Kidney capillary endothelial cell (primary cell): Measurements from ENCODE around the gene TTC1.
"Not testable (repeated sequence)": the region's sequence is repeated elsewhere in the genome, so short reads cannot be mapped to it uniquely, and the experiment has no call there.

ENCODE experiments used
- DNase-seq: peaks from one replicate; pipeline ENCODE4 v3.0.0-alpha.2; 2018; ENCODE audit warnings: low spot score

Gene TTC1

GRCh38 chr5:159995907-159996306 is 13.0 kb upstream of the TTC1 start:
- DNase-seq: no peak

- no peak for DNase-seq
Observed at GRCh38 chr5:160001457-160001856, 7.5 kb upstream of the TTC1 start.

DNA sequence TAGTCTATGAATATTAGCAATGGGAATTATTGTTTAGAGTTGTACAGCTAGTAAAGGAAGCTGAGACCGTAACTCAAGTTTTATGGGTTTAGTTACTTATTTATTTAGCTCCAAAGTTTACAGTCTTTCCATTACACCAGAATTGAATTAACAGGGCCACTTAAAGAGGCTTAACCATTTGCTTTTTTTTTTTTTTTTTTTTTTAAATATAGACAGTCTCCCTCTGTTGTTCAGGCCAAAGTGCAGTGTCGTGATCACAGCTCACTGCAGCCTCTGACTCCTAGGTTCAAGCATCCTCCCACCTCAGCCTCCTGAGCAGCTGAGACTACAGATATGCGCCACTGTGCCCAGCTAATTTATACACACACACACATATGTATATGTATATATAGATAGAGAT is 1.4 kb upstream of the TTC1 start:
- no peak for DNase-seq

- not testable (repeated sequence) for DNase-seq
Observed at GRCh38 chr5:160008529-160008876, 436 bp upstream of the TTC1 start.

GRCh38 chr5:160009591-160009989 is 651 bp downstream of the TTC1 start:
- no peak for DNase-seq

GRCh38 chr5:160011471-160011870 is 2.5 kb downstream of the TTC1 start:
- no peak for DNase-seq

- DNase-seq: not testable (repeated sequence)
Observed at GRCh38 chr5:160014197-160014596, 5.3 kb downstream of the TTC1 start.

GRCh38 chr5:160018945-160019625 is 10.1 kb downstream of the TTC1 start:
- no peak for DNase-seq

DNA sequence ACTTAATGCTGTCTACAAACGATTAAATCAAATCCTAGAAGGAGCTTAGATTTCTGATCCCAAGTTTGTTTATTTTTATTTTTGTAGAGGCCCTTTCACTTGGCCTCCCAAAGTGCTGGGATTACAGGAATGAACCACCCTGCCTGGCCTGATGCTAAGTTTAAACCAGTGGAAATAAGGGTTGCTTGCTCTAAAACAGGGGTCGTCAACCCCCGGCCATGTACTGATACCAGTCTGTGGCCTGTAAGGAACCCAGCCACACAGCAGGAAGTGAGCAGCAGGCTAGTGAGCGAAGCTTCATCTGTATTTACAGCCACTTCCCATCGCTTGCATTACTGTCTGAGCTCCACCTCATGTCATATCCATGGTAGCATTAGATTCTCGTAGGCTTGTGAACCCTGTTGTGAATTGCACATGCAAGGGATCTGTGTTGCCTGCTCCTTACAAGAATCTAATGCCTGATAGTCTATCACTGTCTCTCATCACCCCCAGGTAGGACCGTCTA is 11.4 kb downstream of the TTC1 start:
- DNase-seq: peak; percentile 6

GRCh38 chr5:160020964-160021363 is 12.0 kb downstream of the TTC1 start:
- peak; percentile 10 for DNase-seq

DNA sequence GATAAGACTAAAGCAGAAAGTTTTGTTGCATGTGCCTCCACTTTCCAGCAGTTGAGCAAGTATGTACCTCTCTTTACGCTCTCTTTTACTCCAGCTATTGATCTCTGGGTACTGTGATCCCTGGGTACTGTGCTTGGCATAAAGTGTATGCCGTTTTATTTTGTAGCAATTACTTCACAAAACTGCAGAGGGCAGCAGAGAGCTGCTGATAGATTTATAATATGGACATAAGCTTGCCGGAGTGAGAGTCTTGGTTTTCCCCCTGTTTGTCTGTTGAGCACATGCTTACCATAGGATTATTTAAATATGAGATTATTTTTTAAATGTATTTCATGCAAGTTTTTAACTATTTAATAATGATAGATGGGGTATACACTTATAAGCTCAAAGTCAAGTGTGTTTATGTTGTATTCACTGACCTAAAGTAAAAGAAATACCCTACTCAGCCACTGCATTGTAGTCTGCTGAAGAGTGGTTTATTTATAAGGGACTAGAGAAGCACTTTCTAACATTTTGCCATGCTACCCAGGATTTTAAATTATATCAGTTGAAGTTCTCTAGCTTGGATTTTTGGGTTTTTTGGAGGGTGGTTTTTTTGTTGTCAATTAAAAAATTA is 13.0 kb downstream of the TTC1 start:
- peak; percentile 82 for DNase-seq

DNA sequence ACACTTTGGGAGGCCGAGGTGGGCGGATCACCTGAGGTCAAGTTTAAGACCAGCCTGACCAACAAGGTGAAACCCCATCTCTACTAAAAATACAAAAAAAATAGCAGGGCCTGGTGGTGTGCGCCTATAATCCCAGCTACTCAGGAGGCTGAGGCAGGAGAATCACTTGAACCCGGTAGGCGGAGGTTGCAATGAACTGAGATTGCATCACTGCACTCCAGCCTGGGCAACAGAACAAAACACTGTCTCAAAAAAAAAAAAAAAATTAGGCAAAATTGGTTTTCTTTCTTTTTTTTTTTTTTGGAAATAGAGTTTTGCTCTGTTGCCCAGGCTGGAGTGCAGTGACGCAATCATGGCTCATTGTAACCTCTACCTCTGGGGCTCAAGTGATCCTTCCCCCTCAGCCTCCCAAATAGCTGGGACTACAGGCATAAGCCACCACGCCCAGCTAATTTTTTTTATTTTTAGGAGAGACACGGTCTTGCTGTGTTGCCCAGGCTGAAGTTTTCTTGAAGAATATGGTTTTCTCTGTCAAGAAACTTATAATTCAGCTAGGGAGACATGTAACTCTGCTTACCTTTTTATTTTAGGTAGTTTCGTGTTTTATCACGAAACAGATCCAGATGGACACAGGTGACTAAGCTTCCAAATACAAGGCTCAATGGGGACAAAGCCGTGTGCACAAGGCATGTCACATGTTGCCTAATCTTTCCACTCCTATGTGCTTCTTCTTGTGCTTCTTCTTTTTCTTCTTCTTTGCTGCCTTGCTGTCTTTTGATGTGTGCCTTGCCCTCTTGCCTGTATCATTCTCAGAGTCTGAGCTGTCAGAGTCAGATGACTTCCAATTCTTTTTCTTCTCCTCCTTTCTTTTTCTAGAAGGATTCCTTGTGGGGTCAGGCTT is 14.3 kb downstream of the TTC1 start:
- no peak for DNase-seq

GRCh38 chr5:160023908-160024630 is 15.1 kb downstream of the TTC1 start:
- no peak for DNase-seq

DNA sequence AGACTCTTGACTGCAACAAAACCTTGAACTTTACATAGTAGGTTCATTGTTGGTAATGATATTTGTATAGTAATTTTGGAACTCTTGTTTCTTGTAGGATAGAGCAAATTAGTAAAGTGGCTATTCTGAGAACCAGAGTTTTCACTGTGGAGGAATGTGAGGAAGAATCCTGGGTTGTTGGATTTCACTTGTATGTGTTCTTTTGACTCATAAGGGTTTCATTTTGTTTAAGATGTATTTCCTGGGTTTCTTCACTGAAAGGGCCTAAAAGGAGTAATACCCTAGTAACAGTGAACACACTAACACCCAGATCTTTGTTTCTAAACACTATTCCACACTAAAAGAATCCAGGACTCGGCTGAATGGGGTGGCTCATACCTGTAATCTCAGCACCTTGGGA is 20.1 kb downstream of the TTC1 start:
- no peak for DNase-seq

DNA sequence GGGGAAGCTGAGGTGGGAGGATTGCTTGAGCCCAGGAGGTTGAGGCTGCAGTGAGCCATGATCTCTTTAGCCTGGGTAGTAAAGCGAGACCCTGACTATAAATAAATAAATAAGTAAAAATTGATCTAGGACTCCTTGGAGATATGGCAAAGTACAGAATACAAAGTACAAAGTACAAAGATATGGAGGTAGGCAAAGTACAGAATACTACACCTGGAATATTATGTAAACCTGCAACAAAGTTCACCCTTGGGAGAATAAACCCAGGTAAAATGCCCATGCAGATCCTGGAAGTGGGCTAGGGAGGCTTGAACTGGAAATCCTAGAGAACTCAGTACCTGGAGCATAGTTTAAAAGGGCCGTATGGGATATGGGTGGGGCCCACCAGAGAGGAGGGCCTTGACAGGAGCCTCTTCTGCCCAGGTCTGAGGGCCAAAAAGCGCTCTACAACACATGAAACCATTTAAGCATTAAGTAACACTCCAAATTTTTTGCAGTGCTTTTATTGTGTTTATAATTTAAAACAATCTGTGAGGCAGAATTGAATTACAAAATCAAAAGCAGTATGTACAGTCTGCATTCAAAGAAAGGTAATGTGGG is 20.7 kb downstream of the TTC1 start:
- no peak for DNase-seq

- DNase-seq: no peak
Observed at GRCh38 chr5:160030631-160031377, 21.9 kb downstream of the TTC1 start.

DNA sequence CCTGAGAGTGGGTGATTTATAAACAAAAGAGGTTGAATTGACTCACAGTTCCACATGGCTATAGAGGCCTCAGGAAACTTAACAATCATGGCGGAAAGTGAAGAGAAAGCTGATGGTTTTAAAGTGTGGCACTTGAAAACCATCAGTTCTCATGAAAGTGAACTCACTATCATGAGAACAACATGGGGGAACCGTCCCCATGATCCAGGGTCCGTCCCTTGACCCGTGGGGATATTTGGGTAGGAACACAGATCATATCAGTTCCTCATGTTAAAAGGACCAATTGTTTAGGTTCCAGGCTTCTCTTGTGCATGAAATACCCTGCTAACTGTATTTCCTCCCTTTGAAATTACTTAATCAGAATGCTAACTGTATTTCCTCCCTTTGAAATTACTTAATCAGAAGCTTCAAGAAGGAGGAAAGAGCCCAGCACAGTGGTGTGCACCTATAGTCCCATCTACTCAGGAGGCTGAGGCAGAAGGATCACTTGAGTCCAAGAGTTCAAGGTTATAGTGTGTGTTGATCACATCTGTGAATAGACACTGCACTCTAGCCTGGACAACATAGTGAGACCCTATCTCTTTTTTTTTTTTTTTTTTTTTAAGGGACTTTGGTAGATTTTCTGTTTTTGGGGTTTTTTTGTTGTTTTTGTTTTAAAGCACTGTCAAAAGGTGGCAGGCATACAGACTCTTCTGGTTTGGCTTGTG is 24.8 kb downstream of the TTC1 start:
- DNase-seq: no peak

DNA sequence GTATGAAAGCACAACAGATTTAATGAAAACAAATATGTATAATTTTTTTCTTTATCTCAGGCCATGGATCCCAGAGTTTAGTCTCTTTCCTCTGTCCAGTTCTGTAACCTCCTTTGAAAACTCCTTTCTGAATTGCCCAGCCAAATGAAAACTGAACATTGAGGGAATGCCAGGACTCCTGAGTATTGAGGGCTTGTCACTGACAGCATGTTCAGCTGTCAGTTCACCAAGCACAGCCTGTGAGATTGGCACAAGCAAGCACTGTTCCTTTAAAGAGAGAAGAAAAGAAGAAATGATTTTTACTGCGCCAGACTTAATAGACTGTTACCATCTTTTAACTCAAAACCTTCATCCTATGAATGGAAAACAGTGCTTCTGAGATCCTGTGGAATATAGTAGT is 27.3 kb downstream of the TTC1 start:
- DNase-seq: no peak

DNA sequence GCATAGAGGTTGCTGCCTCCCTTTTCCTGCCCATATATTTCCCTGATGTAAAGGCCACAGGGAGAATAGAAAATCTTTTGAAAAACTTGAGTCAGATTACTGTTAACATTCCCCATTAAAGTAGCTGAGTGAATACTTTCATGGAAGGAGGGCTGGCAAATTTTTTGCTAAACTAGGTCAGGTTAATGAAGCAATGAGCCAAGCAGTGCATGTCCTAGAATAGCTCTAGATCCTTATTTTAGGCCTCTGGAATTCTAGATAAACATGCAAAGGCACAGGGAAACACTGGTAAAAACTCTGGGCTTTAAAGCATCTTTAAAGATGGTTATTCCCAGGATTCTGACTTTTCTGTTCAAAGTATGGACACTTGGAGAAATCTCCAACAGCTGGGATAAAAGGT is 27.9 kb downstream of the TTC1 start:
- no peak for DNase-seq

DNA sequence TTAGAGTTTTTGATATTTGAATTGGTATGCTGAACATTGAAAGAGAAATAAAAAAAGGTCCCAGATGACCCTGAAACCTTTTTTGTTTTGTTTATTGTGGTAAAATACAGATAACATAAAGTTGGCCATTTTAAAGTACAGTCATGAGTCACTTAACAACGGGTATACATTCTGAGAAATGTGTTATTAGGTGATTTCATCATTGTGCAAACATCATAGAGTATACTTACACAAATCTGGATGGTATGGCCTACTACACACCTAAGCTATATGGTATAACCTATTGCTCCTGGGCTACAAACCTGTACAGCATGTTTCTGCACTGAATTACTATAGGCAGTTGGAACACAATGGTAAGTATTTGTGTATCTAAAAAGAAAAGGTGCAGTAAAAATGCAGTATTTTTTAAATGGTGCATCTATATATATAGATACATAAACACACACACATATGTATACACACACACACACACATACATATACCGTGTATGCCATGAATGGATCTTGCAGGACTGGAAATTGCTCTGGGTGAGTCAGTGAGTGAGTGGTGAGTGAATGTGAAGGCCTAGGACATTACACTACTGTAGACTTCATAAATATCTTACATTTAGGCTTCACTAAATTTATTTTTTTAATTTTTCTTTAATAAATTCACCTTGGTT is 31.0 kb downstream of the TTC1 start:
- no peak for DNase-seq
